Forelimb muscle (tissue), 1 donor: ENCODE results near the gene CCT6A. TPM values are rescaled to one million over a fixed set of nuclear protein-coding genes. Genes with fewer than 3 reads are reported as not detected.
"Not testable (repeated sequence)": the region's sequence is repeated elsewhere in the genome, so short reads cannot be mapped to it uniquely, and the experiment has no call there.

Experiments used
- DNase-seq: peaks from one replicate; pipeline ENCODE4 v3.0.0-alpha.2; 2013; ENCODE audit warnings: low read depth
- polyA plus RNA-seq: library from polyadenylated mRNA; unstranded; fragments of 120-200 nt; gene quantifications from one replicate; pipeline ENCODE4 v1.2.1, GENCODE V29; 2013; ENCODE audit not compliant: insufficient read length

Gene CCT6A
- polyA plus RNA-seq, 1 donor = 151 TPM

- not testable (repeated sequence) for DNase-seq
Observed at GRCh38 chr7:56098187-56099008, 46.8 kb downstream of the CCT6A start.

- no peak for DNase-seq
Observed at GRCh38 chr7:56099653-56100052, 48.1 kb downstream of the CCT6A start.

- not testable (repeated sequence) for DNase-seq
Observed at GRCh38 chr7:56104138-56104537, 52.6 kb downstream of the CCT6A start.

GRCh38 chr7:56105508-56105907 is 53.9 kb downstream of the CCT6A start:
- no peak for DNase-seq

- peak; percentile 100 for DNase-seq
Observed at GRCh38 chr7:56106108-56107073, 54.8 kb downstream of the CCT6A start, which contains the start of gene CHCHD2. TSS of gene CHCHD2 (minus strand) at chr7:56106476. CDS start at chr7:56106413, 63 bp downstream.

GRCh38 chr7:56107954-56108258 is 56.3 kb downstream of the CCT6A start:
- no peak for DNase-seq

GRCh38 chr7:56110611-56111010 is 59.0 kb downstream of the CCT6A start:
- DNase-seq = no peak

- not testable (repeated sequence) for DNase-seq
Observed at GRCh38 chr7:56112244-56112643, 60.7 kb downstream of the CCT6A start.

Other genes starting within 250 kb of the CCT6A start
- 0.09 TPM for gene SEPTIN14, start 189.0 kb upstream of the CCT6A start, polyA plus RNA-seq
- gene ZNF713, start 164.3 kb upstream of the CCT6A start, polyA plus RNA-seq = 6.3 TPM
- 14.5 TPM for gene MRPS17, start 99.9 kb upstream of the CCT6A start, polyA plus RNA-seq
- 107 TPM for gene NIPSNAP2, start 87.2 kb upstream of the CCT6A start, polyA plus RNA-seq
- 16.9 TPM for gene PSPH, start 321 bp upstream of the CCT6A start, polyA plus RNA-seq
- gene SUMF2, start 12.5 kb downstream of the CCT6A start, polyA plus RNA-seq = 51.1 TPM
- gene PHKG1, start 41.2 kb downstream of the CCT6A start, polyA plus RNA-seq = 41.5 TPM
- gene CHCHD2, start 54.7 kb downstream of the CCT6A start, polyA plus RNA-seq = 228 TPM
- not detected for gene NUPR2, start 64.7 kb downstream of the CCT6A start, polyA plus RNA-seq